HEK293 (cell line): ENCODE results near the gene FBL.

Source experiments
- ZBTB1 ChIP-seq: fragments of 450-650 bp; formaldehyde crosslinking; IDR thresholded peaks from 2 replicates; pipeline ENCODE4 v1.5.1; 2016; ENCODE audit warnings: missing biosample characterization, missing genetic modification characterization
- ZNF174 ChIP-seq: fragments of 450-650 bp; formaldehyde crosslinking; IDR thresholded peaks from 2 replicates; pipeline ENCODE4 v1.5.0; 2017; ENCODE audit warnings: missing biosample characterization, mild to moderate bottlenecking, missing genetic modification characterization
- ZNF324 ChIP-seq: fragments of 450-650 bp; formaldehyde crosslinking; IDR thresholded peaks from 2 replicates; pipeline ENCODE4 v1.5.1; 2016; ENCODE audit warnings: missing biosample characterization, missing genetic modification characterization
- ZNF530 ChIP-seq: fragments of 450-650 bp; formaldehyde crosslinking; IDR thresholded peaks from 2 replicates; pipeline ENCODE4 v1.5.1; 2016; ENCODE audit warnings: low read depth, missing biosample characterization, missing genetic modification characterization
- ZNF629 ChIP-seq: fragments of 450-650 bp; formaldehyde crosslinking; IDR thresholded peaks from 2 replicates; pipeline ENCODE4 v1.5.1; 2017; ENCODE audit warnings: missing biosample characterization, missing genetic modification characterization

DNA sequence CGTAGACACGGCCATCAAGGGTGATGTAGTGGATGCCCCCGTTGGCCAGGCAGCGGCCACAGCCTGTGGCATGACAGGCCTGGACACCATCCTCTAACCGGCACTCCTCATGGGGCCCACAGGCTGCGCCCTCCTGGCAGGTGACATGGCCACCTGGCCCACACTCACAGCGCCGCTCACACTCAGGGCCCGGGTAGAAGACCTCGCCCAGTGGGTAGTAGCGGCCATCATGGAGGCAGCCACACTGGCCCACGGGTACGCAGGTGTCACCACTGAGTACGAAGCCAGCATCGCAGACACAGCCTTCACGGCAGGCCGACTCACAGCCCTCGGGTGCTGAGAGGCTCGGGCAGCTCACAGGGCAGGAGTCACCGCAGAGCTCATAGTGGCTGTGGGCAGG, 27.2 kb upstream of the FBL start:
- TF ChIP-seq ZNF324 (tag by site-specific recombination) (no peak), ZBTB1 (tag by site-specific recombination) (no peak), ZNF629 (no peak), ZNF174 (no peak), ZNF530 (tag by site-specific recombination) (no peak)
